SU-DHL-6 (cell line): ENCODE results near the gene TCF7L1.

Experiments used
- H2AFZ ChIP-seq: fragments of 200-600 bp; sonication (generic); 2 replicates; pipeline ENCODE4 v1.6.1; 2014; ENCODE audit warnings: low read depth, mild to moderate bottlenecking, moderate library complexity, mixed read lengths, antibody characterized with exemption, low read length; ENCODE audit not compliant: severe bottlenecking
- H3F3A ChIP-seq: fragments of 200-600 bp; shearing (Covaris generic); 2 replicates; pipeline ENCODE4 v1.6.0; 2016; ENCODE audit warnings: antibody characterized with exemption, mild to moderate bottlenecking; ENCODE audit not compliant: insufficient read depth
- H3K27ac ChIP-seq: fragments of 200-600 bp; sonication (generic); 2 replicates; pipeline ENCODE4 v1.5.1; 2016; ENCODE audit warnings: low read depth, mild to moderate bottlenecking, low read length, moderate library complexity, mixed read lengths
- H3K27me3 ChIP-seq: fragments of 200-600 bp; sonication (generic), shearing (Covaris generic); 2 replicates; pipeline ENCODE4 v1.6.0; 2014; ENCODE audit warnings: mild to moderate bottlenecking, low read length
- H3K36me3 ChIP-seq: fragments of 200-600 bp; sonication (generic); 2 replicates; pipeline ENCODE4 v1.6.1; 2014; ENCODE audit warnings: mild to moderate bottlenecking, low read length, mixed read lengths
- H3K4me2 ChIP-seq: fragments of 300-600, 200-600 bp; shearing (Covaris generic), sonication (generic); 2 replicates; pipeline ENCODE4 v1.6.0; 2014; ENCODE audit warnings: low read length, low read depth, mild to moderate bottlenecking; ENCODE audit not compliant: poor library complexity, severe bottlenecking
- H3K4me3 ChIP-seq: fragments of 200-600 bp; sonication (generic); 2 replicates; pipeline ENCODE4 v1.5.1; 2014; ENCODE audit warnings: antibody characterized with exemption, low read length, mild to moderate bottlenecking, mixed read lengths; ENCODE audit not compliant: insufficient read depth, poor library complexity, severe bottlenecking
- H3K79me2 ChIP-seq: fragments of 200-600 bp; sonication (generic); 2 replicates; pipeline ENCODE4 v1.6.1; 2014; ENCODE audit warnings: mild to moderate bottlenecking, low read length, moderate library complexity; ENCODE audit not compliant: insufficient read depth
- H3K9ac ChIP-seq: fragments of 200-600 bp; sonication (generic); 2 replicates; pipeline ENCODE4 v1.7.0; 2014; ENCODE audit warnings: mild to moderate bottlenecking, low read length
- H3K9me2 ChIP-seq: fragments of 200-600 bp; sonication (generic); replicated peaks from 2 replicates; pipeline ENCODE4 v1.6.1; 2014; ENCODE audit warnings: low read length; ENCODE audit not compliant: insufficient read depth
- H3K9me3 ChIP-seq: fragments of 200-600 bp; sonication (generic); 2 replicates; pipeline ENCODE4 v1.6.1; 2014; ENCODE audit warnings: low read length, mixed read lengths; ENCODE audit not compliant: insufficient read depth
- H4K20me1 ChIP-seq: fragments of 200-600 bp; sonication (generic); 2 replicates; pipeline ENCODE4 v1.6.1; 2014; ENCODE audit warnings: low read depth, mild to moderate bottlenecking, antibody characterized with exemption, low read length, moderate library complexity, mixed read lengths
- CTCF ChIP-seq: fragments of 200-600 bp; sonication (generic); IDR thresholded peaks from one replicate; pipeline ENCODE4 v1.5.1; 2017; ENCODE audit warnings: antibody characterized with exemption, mild to moderate bottlenecking, low read length, moderate library complexity; ENCODE audit not compliant: insufficient read depth, poor library complexity, severe bottlenecking
- EZH2phosphoT487 ChIP-seq: fragments of 200-600 bp; sonication (generic), shearing (Covaris generic); conservative IDR thresholded peaks from 2 replicates; pipeline ENCODE4 v1.6.1; 2018; ENCODE audit warnings: mild to moderate bottlenecking, antibody characterized with exemption, low read length, moderate library complexity, mixed read lengths

TCF7L1 gene

GRCh38 chr2:85183479-85183878 is 50.3 kb downstream of the TCF7L1 start:
- no peaks in the 10 kb centered on the region for H3K79me2 ChIP-seq
- H3K27ac ChIP-seq: no peak overlapping the region
- H3K27me3 ChIP-seq: no peaks in the 10 kb centered on the region
- H3K9me3 ChIP-seq: no peaks in the 10 kb centered on the region
- no peak overlapping the region for H2AFZ ChIP-seq
- no peak overlapping the region for H3K4me3 ChIP-seq
- TF ChIP-seq CTCF (no peak), EZH2phosphoT487 (no peak)
- no peak overlapping the region for H3K9ac ChIP-seq
- H3F3A ChIP-seq: no peaks in the 10 kb centered on the region
- no peaks in the 10 kb centered on the region for H4K20me1 ChIP-seq
- H3K4me2 ChIP-seq: no peak overlapping the region
- H3K36me3 ChIP-seq: no peaks in the 10 kb centered on the region
- no peaks in the 10 kb centered on the region for H3K9me2 ChIP-seq

GRCh38 chr2:85184231-85184630 is 51.0 kb downstream of the TCF7L1 start:
- H3K27ac ChIP-seq: no peak overlapping the region
- no peak overlapping the region for H3K9ac ChIP-seq
- no peak for TF ChIP-seq CTCF
- TF ChIP-seq EZH2phosphoT487: no peak
- H3K36me3 ChIP-seq: no peaks in the 10 kb centered on the region
- no peaks in the 10 kb centered on the region for H3K9me2 ChIP-seq
- no peaks in the 10 kb centered on the region for H4K20me1 ChIP-seq
- no peak overlapping the region for H3K4me3 ChIP-seq
- no peak overlapping the region for H3K4me2 ChIP-seq
- no peak overlapping the region for H2AFZ ChIP-seq
- H3K79me2 ChIP-seq: no peaks in the 10 kb centered on the region
- H3F3A ChIP-seq: no peaks in the 10 kb centered on the region
- H3K27me3 ChIP-seq: no peaks in the 10 kb centered on the region
- no peaks in the 10 kb centered on the region for H3K9me3 ChIP-seq

GRCh38 chr2:85184990-85185389 is 51.8 kb downstream of the TCF7L1 start:
- H3K4me3 ChIP-seq: no peak overlapping the region
- H3K9ac ChIP-seq: no peak overlapping the region
- H3K27me3 ChIP-seq: no peaks in the 10 kb centered on the region
- no peak overlapping the region for H2AFZ ChIP-seq
- no peaks in the 10 kb centered on the region for H4K20me1 ChIP-seq
- no peaks in the 10 kb centered on the region for H3K79me2 ChIP-seq
- TF ChIP-seq CTCF (no peak), EZH2phosphoT487 (no peak)
- H3K9me2 ChIP-seq: no peaks in the 10 kb centered on the region
- no peaks in the 10 kb centered on the region for H3F3A ChIP-seq
- H3K9me3 ChIP-seq: no peaks in the 10 kb centered on the region
- no peak overlapping the region for H3K4me2 ChIP-seq
- no peak overlapping the region for H3K27ac ChIP-seq
- H3K36me3 ChIP-seq: no peaks in the 10 kb centered on the region

DNA sequence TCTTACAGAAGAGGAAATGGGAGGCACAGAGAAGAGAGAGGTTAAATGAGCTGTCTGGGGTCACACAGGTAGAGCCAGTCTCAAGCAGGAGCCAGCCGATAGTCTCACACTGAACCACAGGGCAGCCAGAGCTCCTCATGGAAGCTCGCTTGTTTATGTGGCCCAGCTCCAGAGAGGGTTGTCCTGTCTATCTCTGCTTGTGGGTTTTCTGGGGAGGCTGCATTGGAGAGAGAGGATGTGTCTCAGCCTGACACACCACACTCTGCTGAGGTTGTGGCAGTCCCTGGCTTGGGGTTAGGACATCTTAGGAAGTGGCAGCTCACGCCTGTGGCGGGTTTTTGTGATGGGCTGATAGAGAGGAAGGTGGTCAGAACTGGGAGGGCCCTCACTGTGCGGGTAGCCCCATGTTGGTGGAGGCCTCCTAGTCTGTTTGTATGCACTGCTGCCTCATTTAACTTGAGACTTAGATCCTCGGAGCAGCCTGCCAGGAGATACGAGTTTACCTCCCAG is 52.3 kb downstream of the TCF7L1 start:
- Histone ChIP-seq H3K4me3 (no peak overlapping the region), H3K79me2 (no peaks in the 10 kb centered on the region), H3K36me3 (no peaks in the 10 kb centered on the region), H3K27me3 (no peaks in the 10 kb centered on the region), H3K4me2 (no peak overlapping the region), H4K20me1 (no peaks in the 10 kb centered on the region), H2AFZ (no peak overlapping the region), H3K9ac (no peak overlapping the region), H3K27ac (no peak overlapping the region), H3K9me2 (no peaks in the 10 kb centered on the region), H3K9me3 (no peaks in the 10 kb centered on the region), H3F3A (no peaks in the 10 kb centered on the region)
- no peak for TF ChIP-seq EZH2phosphoT487
- TF ChIP-seq CTCF: no peak
